Mesendoderm (in vitro differentiated cells): ENCODE results near the gene PACRGL.

Experiments
- DNase-seq: peaks from one replicate; pipeline ENCODE4 v3.0.0; 2013
- H2AK5ac ChIP-seq: 2 replicates; pipeline ENCODE4 v1.6.1; 2013; ENCODE audit warnings: low read length, inconsistent platforms
- H2BK120ac ChIP-seq: 2 replicates; pipeline ENCODE4 v1.6.1; 2013; ENCODE audit warnings: low read depth, mild to moderate bottlenecking, low read length, moderate library complexity, mixed read lengths
- H2BK15ac ChIP-seq: replicated peaks from 2 replicates; pipeline ENCODE4 v1.6.1; 2013; ENCODE audit warnings: low read depth, mild to moderate bottlenecking, moderate library complexity
- H2BK5ac ChIP-seq: 2 replicates; pipeline ENCODE4 v1.6.1; 2013; ENCODE audit warnings: low read length, inconsistent platforms
- H3K18ac ChIP-seq: 2 replicates; pipeline ENCODE4 v1.6.1; 2013; ENCODE audit warnings: mild to moderate bottlenecking, low read length, mixed read lengths
- H3K23ac ChIP-seq: one replicate; pipeline ENCODE4 v1.6.1; 2013; ENCODE audit warnings: low read length
- H3K27ac ChIP-seq: 2 replicates; pipeline ENCODE4 v1.5.1; 2013; ENCODE audit warnings: low read depth, mild to moderate bottlenecking, inconsistent platforms, low read length, moderate library complexity
- H3K27me3 ChIP-seq: 2 replicates; pipeline ENCODE4 v1.6.1; 2013; ENCODE audit warnings: low read length, control low read depth, mild to moderate bottlenecking, inconsistent platforms; ENCODE audit not compliant: insufficient read depth, poor library complexity
- H3K36me3 ChIP-seq: 2 replicates; pipeline ENCODE4 v1.6.1; 2013; ENCODE audit warnings: low read length, inconsistent platforms; ENCODE audit not compliant: control insufficient read depth, insufficient read depth
- H3K4ac ChIP-seq: one replicate; pipeline ENCODE4 v1.6.1; 2013; ENCODE audit warnings: low read depth, mild to moderate bottlenecking, low read length, moderate library complexity
- H3K4me1 ChIP-seq: 2 replicates; pipeline ENCODE4 v1.6.1; 2013; ENCODE audit warnings: low read depth, low read length, inconsistent platforms; ENCODE audit not compliant: control insufficient read depth
- H3K4me2 ChIP-seq: 2 replicates; pipeline ENCODE4 v1.6.1; 2013; ENCODE audit warnings: low read length
- H3K4me3 ChIP-seq: 2 replicates; pipeline ENCODE4 v1.5.1; 2013; ENCODE audit warnings: mild to moderate bottlenecking, low read length
- H3K56ac ChIP-seq: one replicate; pipeline ENCODE4 v1.6.1; 2013; ENCODE audit warnings: low read length
- H3K79me1 ChIP-seq: 2 replicates; pipeline ENCODE4 v1.6.1; 2013; ENCODE audit warnings: low read length, inconsistent platforms
- H3K79me2 ChIP-seq: 2 replicates; pipeline ENCODE4 v1.6.1; 2013; ENCODE audit warnings: mild to moderate bottlenecking, low read length; ENCODE audit not compliant: control insufficient read depth, insufficient read depth
- H3K9ac ChIP-seq: 2 replicates; pipeline ENCODE4 v1.6.1; 2013; ENCODE audit warnings: low read length, inconsistent platforms
- H4K5ac ChIP-seq: one replicate; pipeline ENCODE4 v1.6.1; 2013; ENCODE audit warnings: low read length
- H4K8ac ChIP-seq: one replicate; pipeline ENCODE4 v1.6.1; 2013; ENCODE audit warnings: low read depth, mild to moderate bottlenecking, control low read depth, low read length, moderate library complexity
- WGBS: extraction: QIAGEN DNeasy Blood & Tissue Kit; methylation state at CpG from one replicate; pipeline ENCODE4 v1.1.7; 2013; ENCODE audit warnings: low lambda C conversion rate, missing lambda C conversion rate; ENCODE audit not compliant: insufficient coverage; ENCODE audit errors: extremely low coverage; 5-methylcytosine and 5-hydroxymethylcytosine counted together

The PACRGL gene

DNA sequence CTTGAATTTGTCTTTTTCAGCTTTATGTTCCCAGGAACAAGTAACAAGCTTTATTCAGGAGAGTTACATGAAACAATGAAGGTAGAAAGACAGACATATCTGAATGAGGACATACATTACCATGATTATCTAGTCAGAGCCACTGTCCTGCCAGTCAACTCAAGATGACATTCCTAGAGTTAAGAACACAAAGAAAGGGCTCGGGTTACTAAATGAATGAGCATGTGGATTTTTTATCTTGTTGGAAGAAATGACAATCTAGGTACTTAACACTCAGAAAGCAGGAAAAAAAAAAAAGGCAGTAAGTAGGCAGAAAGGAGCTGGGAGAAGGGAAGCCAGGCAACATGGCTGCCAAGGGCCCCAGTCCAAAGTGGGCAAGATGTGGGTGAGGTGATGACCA, 28.0 kb upstream of the PACRGL start:
- Histone ChIP-seq H3K27me3 (no peaks in the 10 kb centered on the region), H3K9ac (no peak overlapping the region), H3K56ac (no peak overlapping the region), H3K79me2 (no peaks in the 10 kb centered on the region), H3K79me1 (no peaks in the 10 kb centered on the region), H3K23ac (no peak overlapping the region), H3K4ac (no peak overlapping the region), H3K4me3 (no peak overlapping the region), H2BK120ac (no peak overlapping the region), H3K4me1 (no peaks in the 10 kb centered on the region), H4K5ac (no peak overlapping the region), H3K18ac (peak overlapping the region; percentile 60), H3K27ac (no peak overlapping the region), H3K36me3 (no peaks in the 10 kb centered on the region), H3K4me2 (no peak overlapping the region), H2BK5ac (no peak overlapping the region), H2AK5ac (no peak overlapping the region), H4K8ac (peak overlapping the region; percentile 56), H2BK15ac (no peak overlapping the region)
- no CpG with 5 or more reads among the region's 1 CpG for WGBS
- DNase-seq = peak; percentile 61

DNA sequence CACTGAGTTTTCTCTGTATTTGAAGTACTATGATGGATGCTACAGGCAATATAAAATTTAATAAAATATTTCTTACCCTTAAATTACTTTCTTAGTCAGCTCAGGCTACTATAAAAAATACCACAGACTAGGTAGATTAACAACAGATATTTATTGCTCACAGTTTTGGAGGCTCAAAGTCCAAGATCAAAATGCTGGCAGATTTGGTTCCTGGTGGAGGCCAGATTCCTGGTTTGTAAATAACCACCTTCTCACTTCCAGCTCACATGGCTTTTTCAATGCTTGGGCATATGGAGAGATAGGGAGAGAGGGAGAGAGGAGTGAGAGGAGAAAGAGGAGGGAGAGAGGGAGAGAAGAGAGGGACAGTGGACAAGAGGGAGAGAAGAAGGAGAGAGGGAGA, 24.5 kb upstream of the PACRGL start:
- H2BK5ac ChIP-seq = no peak overlapping the region
- no peak overlapping the region for H4K8ac ChIP-seq
- no peak overlapping the region for H3K27ac ChIP-seq
- H3K4me1 ChIP-seq = no peaks in the 10 kb centered on the region
- no peak overlapping the region for H4K5ac ChIP-seq
- DNase-seq = no peak
- H2BK120ac ChIP-seq = no peak overlapping the region
- H3K9ac ChIP-seq = no peak overlapping the region
- H3K4me2 ChIP-seq = no peak overlapping the region
- H3K23ac ChIP-seq = no peak overlapping the region
- no peaks in the 10 kb centered on the region for H3K27me3 ChIP-seq
- H3K79me1 ChIP-seq = no peaks in the 10 kb centered on the region
- H2BK15ac ChIP-seq = no peak overlapping the region
- no peak overlapping the region for H3K4me3 ChIP-seq
- no peak overlapping the region for H3K4ac ChIP-seq
- no peak overlapping the region for H3K18ac ChIP-seq
- H3K56ac ChIP-seq = no peak overlapping the region
- no peaks in the 10 kb centered on the region for H3K36me3 ChIP-seq
- H3K79me2 ChIP-seq = no peaks in the 10 kb centered on the region
- H2AK5ac ChIP-seq = no peak overlapping the region

DNA sequence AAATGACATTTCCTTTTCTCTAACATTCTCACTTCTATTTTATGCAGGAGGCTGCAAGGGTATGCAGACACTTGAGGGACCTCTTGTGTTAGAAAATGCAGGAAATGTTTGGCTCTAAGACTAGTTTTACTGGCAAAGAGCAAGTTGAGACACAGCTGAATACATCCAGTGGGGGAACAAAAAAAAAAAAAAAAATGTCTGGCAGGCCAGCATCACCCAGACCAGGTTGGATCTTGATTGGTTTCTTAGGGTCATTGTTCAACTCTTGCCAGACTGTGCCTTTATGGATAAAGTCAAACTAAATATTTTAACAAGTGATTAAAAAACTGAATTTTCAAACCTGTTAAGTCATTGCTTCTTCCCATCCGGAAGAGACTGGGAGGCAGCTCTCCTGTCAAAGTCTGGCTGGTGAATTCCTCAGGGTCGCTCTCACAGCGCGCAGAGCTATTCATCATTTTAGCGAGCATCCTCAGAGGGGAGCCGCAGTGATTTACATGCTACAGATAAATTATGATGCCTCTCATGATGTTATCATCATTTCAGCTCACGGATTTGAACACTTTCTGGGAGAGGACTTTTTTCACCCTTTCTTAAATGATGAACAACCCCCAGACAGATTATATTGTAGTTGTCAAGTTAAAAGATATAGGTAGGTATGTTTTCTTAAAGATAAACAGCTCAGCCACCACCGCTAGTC, 23.6 kb upstream of the PACRGL start:
- Histone ChIP-seq H3K23ac (no peak overlapping the region), H2BK120ac (no peak overlapping the region), H4K8ac (no peak overlapping the region), H3K4me3 (no peak overlapping the region), H2BK15ac (no peak overlapping the region), H3K4me1 (no peaks in the 10 kb centered on the region), H3K56ac (no peak overlapping the region), H3K4me2 (no peak overlapping the region), H3K9ac (no peak overlapping the region), H3K79me1 (no peaks in the 10 kb centered on the region), H2AK5ac (no peak overlapping the region), H4K5ac (no peak overlapping the region), H3K4ac (no peak overlapping the region), H3K18ac (no peak overlapping the region), H3K36me3 (no peaks in the 10 kb centered on the region), H3K79me2 (no peaks in the 10 kb centered on the region), H3K27ac (no peak overlapping the region), H2BK5ac (no peak overlapping the region), H3K27me3 (no peaks in the 10 kb centered on the region)
- DNase-seq = no peak
- WGBS = no CpG with 5 or more reads among the region's 8 CpGs

DNA sequence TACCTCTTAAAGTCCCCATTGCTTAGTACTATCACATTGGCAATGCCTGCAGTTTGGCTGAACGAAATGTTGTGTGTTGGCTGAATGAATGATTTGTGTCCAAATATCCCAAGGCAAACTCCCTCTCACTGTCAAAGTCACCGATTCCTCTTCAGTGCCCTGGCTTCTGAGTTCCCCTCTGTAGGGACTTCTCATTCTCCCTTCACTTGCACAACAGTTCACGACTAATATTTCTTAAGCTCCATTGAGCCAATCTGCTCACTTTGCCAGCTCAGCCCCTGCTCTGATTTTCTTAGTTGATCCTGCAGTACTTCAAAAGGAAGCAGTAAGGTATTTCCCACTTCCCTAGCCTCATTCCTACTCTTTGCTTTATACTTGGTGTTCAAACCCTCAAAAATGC, 21.9 kb upstream of the PACRGL start:
- H2AK5ac ChIP-seq = no peak overlapping the region
- H3K4me3 ChIP-seq = no peak overlapping the region
- no peak overlapping the region for H2BK15ac ChIP-seq
- no peaks in the 10 kb centered on the region for H3K79me2 ChIP-seq
- no CpG with 5 or more reads among the region's 3 CpGs for WGBS
- H2BK120ac ChIP-seq = no peak overlapping the region
- no peak overlapping the region for H3K9ac ChIP-seq
- no peaks in the 10 kb centered on the region for H3K36me3 ChIP-seq
- no peak overlapping the region for H3K56ac ChIP-seq
- no peak overlapping the region for H3K4me2 ChIP-seq
- no peak overlapping the region for H3K27ac ChIP-seq
- no peak overlapping the region for H4K5ac ChIP-seq
- no peak overlapping the region for H3K18ac ChIP-seq
- H4K8ac ChIP-seq = no peak overlapping the region
- H3K4ac ChIP-seq = no peak overlapping the region
- H3K4me1 ChIP-seq = no peaks in the 10 kb centered on the region
- no peaks in the 10 kb centered on the region for H3K79me1 ChIP-seq
- no peak overlapping the region for H2BK5ac ChIP-seq
- H3K27me3 ChIP-seq = no peaks in the 10 kb centered on the region
- H3K23ac ChIP-seq = no peak overlapping the region
- DNase-seq = no peak

DNA sequence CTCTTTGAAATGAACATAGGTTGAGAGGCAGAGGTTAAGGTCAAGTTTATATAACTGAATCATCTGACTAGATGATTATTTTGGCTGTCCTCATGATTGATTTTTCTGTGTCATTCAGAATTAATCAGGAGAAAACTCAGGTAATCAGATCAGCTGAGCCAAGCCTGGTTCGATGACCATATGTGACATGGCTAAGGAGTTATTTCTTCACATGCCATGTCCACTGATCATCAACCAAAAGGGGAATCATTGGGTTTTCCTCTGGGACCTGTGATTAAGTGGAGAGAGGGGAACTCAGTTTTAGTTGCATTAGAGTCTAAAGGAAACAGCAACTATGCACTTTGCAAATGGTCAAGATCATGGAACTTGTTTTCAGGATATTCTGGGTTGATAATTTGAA, 20.3 kb upstream of the PACRGL start:
- Histone ChIP-seq H2BK5ac (no peak overlapping the region), H2BK120ac (no peak overlapping the region), H2AK5ac (no peak overlapping the region)

DNA sequence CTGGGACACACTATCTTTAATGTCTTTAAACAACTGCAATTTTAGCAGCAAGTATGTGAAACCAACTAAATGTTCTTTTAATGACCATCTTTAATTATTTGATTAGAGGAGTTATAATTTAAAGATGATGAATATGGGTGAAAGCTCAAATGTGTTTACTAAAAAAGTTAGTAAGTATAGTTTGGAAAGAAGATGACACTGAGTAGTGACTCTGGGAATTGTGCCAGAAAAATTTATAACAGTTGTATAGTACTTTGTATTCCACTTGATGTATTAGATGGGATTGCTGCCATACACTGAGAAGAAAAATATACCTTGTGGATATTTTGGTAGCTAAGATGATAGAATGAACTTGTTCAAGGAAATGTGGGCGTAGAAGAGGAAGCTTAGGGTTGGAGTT, 19.5 kb upstream of the PACRGL start:
- Histone ChIP-seq H3K4me3 (no peak overlapping the region), H4K8ac (no peak overlapping the region), H2BK15ac (no peak overlapping the region), H3K4me2 (no peak overlapping the region), H2BK120ac (no peak overlapping the region), H2AK5ac (no peak overlapping the region), H3K9ac (no peak overlapping the region), H3K18ac (no peak overlapping the region), H3K56ac (no peak overlapping the region), H3K79me2 (no peaks in the 10 kb centered on the region), H3K36me3 (no peaks in the 10 kb centered on the region), H2BK5ac (no peak overlapping the region), H3K4ac (no peak overlapping the region), H3K79me1 (no peaks in the 10 kb centered on the region), H3K27ac (no peak overlapping the region), H3K27me3 (no peaks in the 10 kb centered on the region), H3K23ac (no peak overlapping the region), H3K4me1 (no peaks in the 10 kb centered on the region), H4K5ac (no peak overlapping the region)
- no peak for DNase-seq
- no CpG with 5 or more reads among the region's 1 CpG for WGBS

More for the DNA sequence above, 20.3 kb upstream of the PACRGL start:
- DNase-seq = no peak
- Histone ChIP-seq H3K27me3 (no peaks in the 10 kb centered on the region), H3K18ac (no peak overlapping the region), H3K79me2 (no peaks in the 10 kb centered on the region), H3K4me1 (no peaks in the 10 kb centered on the region), H3K9ac (no peak overlapping the region), H4K8ac (no peak overlapping the region), H3K4me3 (no peak overlapping the region), H3K4ac (no peak overlapping the region), H3K27ac (no peak overlapping the region), H3K23ac (no peak overlapping the region), H3K79me1 (no peaks in the 10 kb centered on the region), H3K36me3 (no peaks in the 10 kb centered on the region), H3K4me2 (no peak overlapping the region), H3K56ac (no peak overlapping the region), H2BK15ac (no peak overlapping the region), H4K5ac (no peak overlapping the region)
- no CpG with 5 or more reads among the region's 1 CpG for WGBS
